ENCODE results near the gene PDE3A. TPM values are rescaled to one million over a fixed set of nuclear protein-coding genes. Genes with fewer than 3 reads are reported as not detected.

The PDE3A gene
- total and polyA plus RNA-seq, 4 donors = 1.5 to 15.8 (median 3.4) TPM

- ATAC-seq (ENCODE audit: insufficient read depth, low FRiP score) = no peak
- Histone ChIP-seq H3K4me3 (no peak overlapping the region), H3K27ac (ENCODE audit: low read depth in 1 of 2, low read length in 1 of 2) (peak overlapping the region in 1 of 2 donors; percentile 30), H3K27me3 (ENCODE audit: control insufficient read depth in 3 of 3, insufficient read depth in 3 of 3, low read length in 2 of 3) (no peaks in the 10 kb centered on the region), H3K36me3 (ENCODE audit: control insufficient read depth in 4 of 4, insufficient read depth in 4 of 4, low read length in 4 of 4) (peaks cover 0 to 4% (median 0%) of the 10 kb centered on the region in 4 donors), H3K4me1 (ENCODE audit: control insufficient read depth in 5 of 5, insufficient read depth in 5 of 5, low read length in 5 of 5) (peaks cover 0 to 23% (median 5%) of the 10 kb centered on the region in 5 donors), H3K9me3 (ENCODE audit: control insufficient read depth in 4 of 4, insufficient read depth in 3 of 4, low read length in 3 of 4) (no peaks in the 10 kb centered on the region), H3K9ac (ENCODE audit: insufficient read depth in 1 of 2, low read length in 2 of 2) (no peak overlapping the region)
- WGBS, 2 donors = 77 to 78% methylated on average over 5 of the region's 5 CpGs
- peak; percentile 21 to 59 (median 56) for DNase-seq
- no peak for TF ChIP-seq CTCF (IDR thresholded peaks at IDR 0.05; ENCODE audit: control extremely low read depth, extremely low read depth)
Observed at GRCh38 chr12:20624718-20625117, 256.4 kb downstream of the PDE3A start.

GRCh38 chr12:20625531-20625930, 257.2 kb downstream of the PDE3A start:
- ATAC-seq (ENCODE audit: insufficient read depth, low FRiP score) (no peak), DNase-seq (no peak)
- H3K27ac ChIP-seq (ENCODE audit: low read depth in 1 of 2, low read length in 1 of 2) = no peak overlapping the region
- H3K27me3 ChIP-seq (ENCODE audit: control insufficient read depth in 3 of 3, insufficient read depth in 3 of 3, low read length in 2 of 3) = no peaks in the 10 kb centered on the region
- H3K36me3 ChIP-seq (ENCODE audit: control insufficient read depth in 4 of 4, insufficient read depth in 4 of 4, low read length in 4 of 4) = peaks cover 0 to 4% (median 0%) of the 10 kb centered on the region in 4 donors
- H3K9ac ChIP-seq (ENCODE audit: insufficient read depth in 1 of 2, low read length in 2 of 2) = no peak overlapping the region
- WGBS, 2 donors = 78 to 86% methylated on average over 2 of the region's 2 CpGs
- H3K4me3 ChIP-seq = no peak overlapping the region
- H3K4me1 ChIP-seq (ENCODE audit: control insufficient read depth in 5 of 5, insufficient read depth in 5 of 5, low read length in 5 of 5) = peaks cover 0 to 17% (median 5%) of the 10 kb centered on the region in 5 donors
- TF ChIP-seq CTCF (IDR thresholded peaks at IDR 0.05; ENCODE audit: control extremely low read depth, extremely low read depth) = no peak
- H3K9me3 ChIP-seq (ENCODE audit: control insufficient read depth in 4 of 4, insufficient read depth in 3 of 4, low read length in 3 of 4) = no peaks in the 10 kb centered on the region

- 69 to 71% methylated on average over 1 of the region's 1 CpG for WGBS, 2 donors
- peak overlapping the region in 1 of 2 donors; percentile 13 for H3K9ac ChIP-seq (ENCODE audit: insufficient read depth in 1 of 2, low read length in 2 of 2)
- no peak overlapping the region for H3K4me3 ChIP-seq
- TF ChIP-seq CTCF (IDR thresholded peaks at IDR 0.05; ENCODE audit: control extremely low read depth, extremely low read depth) = no peak
- H3K27ac ChIP-seq (ENCODE audit: low read depth in 1 of 2, low read length in 1 of 2) = no peak overlapping the region
- no peak for ATAC-seq (ENCODE audit: insufficient read depth, low FRiP score)
- peaks cover 0 to 4% (median 0%) of the 10 kb centered on the region in 4 donors for H3K36me3 ChIP-seq (ENCODE audit: control insufficient read depth in 4 of 4, insufficient read depth in 4 of 4, low read length in 4 of 4)
- no peaks in the 10 kb centered on the region for H3K9me3 ChIP-seq (ENCODE audit: control insufficient read depth in 4 of 4, insufficient read depth in 3 of 4, low read length in 3 of 4)
- peak in 1 of 3 donors; percentile 47 for DNase-seq
- H3K27me3 ChIP-seq (ENCODE audit: control insufficient read depth in 3 of 3, insufficient read depth in 3 of 3, low read length in 2 of 3) = no peaks in the 10 kb centered on the region
- peaks cover 0 to 17% (median 3%) of the 10 kb centered on the region in 5 donors for H3K4me1 ChIP-seq (ENCODE audit: control insufficient read depth in 5 of 5, insufficient read depth in 5 of 5, low read length in 5 of 5)
Observed at GRCh38 chr12:20627001-20627588, 258.8 kb downstream of the PDE3A start.

Measured in lung (tissue), 12 donors.